Measurements from ENCODE around the gene RAPGEF6.

DNA sequence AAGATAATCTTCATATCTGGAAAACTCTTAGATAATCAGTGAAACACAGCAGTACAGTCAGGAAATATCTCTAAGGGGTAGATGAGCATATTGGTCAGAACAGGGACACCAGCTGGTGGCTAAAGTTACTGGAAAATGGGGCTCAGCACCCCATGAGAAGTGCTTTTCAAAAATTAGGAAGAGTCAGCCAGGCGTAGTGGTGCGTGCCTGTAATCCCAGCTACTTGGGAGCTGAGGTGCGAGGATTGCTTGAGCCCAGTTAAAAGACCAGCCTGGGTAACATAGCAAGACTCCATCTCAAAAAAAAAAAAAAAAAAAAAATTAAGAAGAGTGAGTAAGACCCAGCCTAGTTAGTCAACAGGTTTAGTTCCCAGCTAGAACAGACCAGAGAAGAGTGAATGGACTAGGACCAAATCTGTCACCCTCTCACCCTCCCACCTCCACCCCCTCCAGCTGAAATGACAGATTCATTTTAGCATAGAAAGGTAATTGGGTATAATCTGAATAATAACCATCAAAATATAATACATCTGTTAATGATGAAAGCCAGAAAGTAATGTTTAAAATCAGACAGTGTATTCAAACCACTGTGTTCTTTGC is 250.3 kb downstream of the RAPGEF6 start:
- TF ChIP-seq, protein P1, sequence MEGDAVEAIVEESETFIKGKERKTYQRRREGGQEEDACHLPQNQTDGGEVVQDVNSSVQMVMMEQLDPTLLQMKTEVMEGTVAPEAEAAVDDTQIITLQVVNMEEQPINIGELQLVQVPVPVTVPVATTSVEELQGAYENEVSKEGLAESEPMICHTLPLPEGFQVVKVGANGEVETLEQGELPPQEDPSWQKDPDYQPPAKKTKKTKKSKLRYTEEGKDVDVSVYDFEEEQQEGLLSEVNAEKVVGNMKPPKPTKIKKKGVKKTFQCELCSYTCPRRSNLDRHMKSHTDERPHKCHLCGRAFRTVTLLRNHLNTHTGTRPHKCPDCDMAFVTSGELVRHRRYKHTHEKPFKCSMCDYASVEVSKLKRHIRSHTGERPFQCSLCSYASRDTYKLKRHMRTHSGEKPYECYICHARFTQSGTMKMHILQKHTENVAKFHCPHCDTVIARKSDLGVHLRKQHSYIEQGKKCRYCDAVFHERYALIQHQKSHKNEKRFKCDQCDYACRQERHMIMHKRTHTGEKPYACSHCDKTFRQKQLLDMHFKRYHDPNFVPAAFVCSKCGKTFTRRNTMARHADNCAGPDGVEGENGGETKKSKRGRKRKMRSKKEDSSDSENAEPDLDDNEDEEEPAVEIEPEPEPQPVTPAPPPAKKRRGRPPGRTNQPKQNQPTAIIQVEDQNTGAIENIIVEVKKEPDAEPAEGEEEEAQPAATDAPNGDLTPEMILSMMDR (IDR thresholded peaks at IDR 0.05; ENCODE audit: insufficient read depth, low read length) = no peak
- no peak for TF ChIP-seq POLR2AphosphoS5 (IDR thresholded peaks at IDR 0.05; ENCODE audit: low read depth)
- no peak for TF ChIP-seq SPI1 (IDR thresholded peaks at IDR 0.05; ENCODE audit: borderline replicate concordance, low read depth)
- TF ChIP-seq, protein P2, sequence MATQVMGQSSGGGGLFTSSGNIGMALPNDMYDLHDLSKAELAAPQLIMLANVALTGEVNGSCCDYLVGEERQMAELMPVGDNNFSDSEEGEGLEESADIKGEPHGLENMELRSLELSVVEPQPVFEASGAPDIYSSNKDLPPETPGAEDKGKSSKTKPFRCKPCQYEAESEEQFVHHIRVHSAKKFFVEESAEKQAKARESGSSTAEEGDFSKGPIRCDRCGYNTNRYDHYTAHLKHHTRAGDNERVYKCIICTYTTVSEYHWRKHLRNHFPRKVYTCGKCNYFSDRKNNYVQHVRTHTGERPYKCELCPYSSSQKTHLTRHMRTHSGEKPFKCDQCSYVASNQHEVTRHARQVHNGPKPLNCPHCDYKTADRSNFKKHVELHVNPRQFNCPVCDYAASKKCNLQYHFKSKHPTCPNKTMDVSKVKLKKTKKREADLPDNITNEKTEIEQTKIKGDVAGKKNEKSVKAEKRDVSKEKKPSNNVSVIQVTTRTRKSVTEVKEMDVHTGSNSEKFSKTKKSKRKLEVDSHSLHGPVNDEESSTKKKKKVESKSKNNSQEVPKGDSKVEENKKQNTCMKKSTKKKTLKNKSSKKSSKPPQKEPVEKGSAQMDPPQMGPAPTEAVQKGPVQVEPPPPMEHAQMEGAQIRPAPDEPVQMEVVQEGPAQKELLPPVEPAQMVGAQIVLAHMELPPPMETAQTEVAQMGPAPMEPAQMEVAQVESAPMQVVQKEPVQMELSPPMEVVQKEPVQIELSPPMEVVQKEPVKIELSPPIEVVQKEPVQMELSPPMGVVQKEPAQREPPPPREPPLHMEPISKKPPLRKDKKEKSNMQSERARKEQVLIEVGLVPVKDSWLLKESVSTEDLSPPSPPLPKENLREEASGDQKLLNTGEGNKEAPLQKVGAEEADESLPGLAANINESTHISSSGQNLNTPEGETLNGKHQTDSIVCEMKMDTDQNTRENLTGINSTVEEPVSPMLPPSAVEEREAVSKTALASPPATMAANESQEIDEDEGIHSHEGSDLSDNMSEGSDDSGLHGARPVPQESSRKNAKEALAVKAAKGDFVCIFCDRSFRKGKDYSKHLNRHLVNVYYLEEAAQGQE (IDR thresholded peaks at IDR 0.05; ENCODE audit: insufficient replicate concordance, low read depth) = no peak
- no peak for TF ChIP-seq GABPA (IDR thresholded peaks at IDR 0.05; ENCODE audit: low read depth)
